IMR-90 (cell line): ENCODE measurements around the gene TULP4. TPM values are rescaled to one million over a fixed set of nuclear protein-coding genes. Genes with fewer than 3 reads are reported as not detected.

Source experiments
- ATAC-seq: fragments of 200-7000 bp; cut with Tn5 transposase; 2 replicates; pipeline ENCODE4 v1.9.1; 2020; ENCODE audit warnings: low read depth, mild to moderate bottlenecking, moderate library complexity
- BruUV-seq: library from RNA; stranded (reverse); fragments of 400-500 nt; replicated peaks from 2 replicates; lab custom pipeline; 2021; lab: Mats Ljungman, UMichigan
- CTCF ChIA-PET: fragments of 300-600 bp; formaldehyde crosslinking; extraction: SDS; loops from one replicate; lab custom pipeline; 2021; ENCODE audit warnings: antibody characterized with exemption; lab: Yijun Ruan, JAX
- POLR2A ChIA-PET: fragments of 300-600 bp; sonication (Branson Sonifier 250); formaldehyde crosslinking; loops from one replicate; lab custom pipeline; 2022; ENCODE audit warnings: antibody characterized with exemption; ENCODE audit not compliant: unreplicated experiment; lab: Charles Lee
- DNase-seq: peaks from one replicate; pipeline ENCODE4 v3.0.0; 2013
- H2AFZ ChIP-seq: replicated peaks from 2 replicates; pipeline ENCODE3; 2013; ENCODE audit warnings: low read length, mild to moderate bottlenecking; ENCODE audit not compliant: poor library complexity
- H2AK5ac ChIP-seq: 2 replicates; pipeline ENCODE4 v1.6.1; 2013; ENCODE audit warnings: low read depth, low read length, inconsistent platforms
- H2AK9ac ChIP-seq: replicated peaks from 2 replicates; pipeline ENCODE3; 2013; ENCODE audit warnings: mild to moderate bottlenecking, low read depth, low read length, moderate library complexity; ENCODE audit not compliant: poor library complexity
- H2BK120ac ChIP-seq: 2 replicates; pipeline ENCODE4 v1.6.1; 2013; ENCODE audit warnings: low read depth, low read length, inconsistent platforms
- H2BK15ac ChIP-seq: 3 replicates; pipeline ENCODE4 v1.6.1; 2013; ENCODE audit warnings: low read depth, low read length, inconsistent platforms
- H2BK20ac ChIP-seq: 2 replicates; pipeline ENCODE4 v1.6.1; 2013; ENCODE audit warnings: low read depth, mild to moderate bottlenecking, inconsistent platforms, low read length, moderate library complexity
- H2BK5ac ChIP-seq: 2 replicates; pipeline ENCODE4 v1.6.1; 2013; ENCODE audit warnings: mild to moderate bottlenecking, low read depth, low read length, inconsistent platforms; ENCODE audit not compliant: poor library complexity, severe bottlenecking
- H3K14ac ChIP-seq: replicated peaks from 2 replicates; pipeline ENCODE4 v1.6.1; 2013; ENCODE audit warnings: low read depth, low read length, inconsistent platforms
- H3K18ac ChIP-seq: 2 replicates; pipeline ENCODE4 v1.6.1; 2013; ENCODE audit warnings: low read depth, low read length, control low read depth
- H3K23ac ChIP-seq: 2 replicates; pipeline ENCODE4 v1.6.1; 2013; ENCODE audit warnings: low read depth, low read length, inconsistent platforms
- H3K27ac ChIP-seq: 2 replicates; pipeline ENCODE4 v1.5.1; 2013; ENCODE audit warnings: mild to moderate bottlenecking, control low read depth, low read length; ENCODE audit not compliant: insufficient read depth
- H3K27me3 ChIP-seq: 2 replicates; pipeline ENCODE4 v1.6.1; 2013; ENCODE audit warnings: low read length; ENCODE audit not compliant: control insufficient read depth, insufficient read depth
- H3K36me3 ChIP-seq: 2 replicates; pipeline ENCODE4 v1.6.1; 2013; ENCODE audit warnings: low read length, mixed read lengths; ENCODE audit not compliant: control insufficient read depth, insufficient read depth
- H3K4ac ChIP-seq: 2 replicates; pipeline ENCODE4 v1.6.1; 2013; ENCODE audit warnings: low read depth, low read length, inconsistent platforms
- H3K4me1 ChIP-seq: 2 replicates; pipeline ENCODE4 v1.6.1; 2013; ENCODE audit warnings: low read length, mixed read lengths; ENCODE audit not compliant: control insufficient read depth, insufficient read depth
- H3K4me2 ChIP-seq: 2 replicates; pipeline ENCODE4 v1.6.1; 2013; ENCODE audit warnings: low read depth, mild to moderate bottlenecking, control low read depth, low read length, moderate library complexity
- H3K4me3 ChIP-seq: 2 replicates; pipeline ENCODE4 v1.5.1; 2013; ENCODE audit warnings: low read depth, mild to moderate bottlenecking, control low read depth, low read length, moderate library complexity; ENCODE audit not compliant: insufficient read depth
- H3K56ac ChIP-seq: 2 replicates; pipeline ENCODE4 v1.6.1; 2013; ENCODE audit warnings: low read length, inconsistent platforms; ENCODE audit not compliant: insufficient read depth; ENCODE audit errors: extremely low read depth
- H3K79me1 ChIP-seq, 2 experiments: 2 replicates each; pipeline ENCODE4 v1.6.1; 2013; ENCODE audit warnings: low read length in 2 of 2, inconsistent platforms in 1 of 2, low read depth in 1 of 2
- H3K9ac ChIP-seq: 2 replicates; pipeline ENCODE4 v1.6.1; 2013; ENCODE audit warnings: low read depth, low read length, control low read depth
- H3K9me1 ChIP-seq: 2 replicates; pipeline ENCODE4 v1.6.1; 2013; ENCODE audit warnings: low read length, inconsistent platforms; ENCODE audit not compliant: insufficient read depth
- H3K9me3 ChIP-seq: 2 replicates; pipeline ENCODE4 v1.6.1; 2013; ENCODE audit warnings: low read length; ENCODE audit not compliant: control insufficient read depth, insufficient read depth
- H4K20me1 ChIP-seq: 2 replicates; pipeline ENCODE4 v1.6.1; 2013; ENCODE audit warnings: low read length, inconsistent platforms; ENCODE audit not compliant: insufficient read depth
- H4K5ac ChIP-seq: 2 replicates; pipeline ENCODE4 v1.6.1; 2013; ENCODE audit warnings: mild to moderate bottlenecking, low read depth, low read length, control low read depth
- H4K8ac ChIP-seq, 2 experiments: 2 replicates each; pipeline ENCODE4 v1.6.1; 2013; ENCODE audit warnings: low read depth in 2 of 2, low read length in 2 of 2, control low read depth in 1 of 2, inconsistent platforms in 1 of 2
- H4K91ac ChIP-seq: 2 replicates; pipeline ENCODE4 v1.6.1; 2013; ENCODE audit warnings: low read depth, low read length, inconsistent platforms; ENCODE audit not compliant: insufficient read depth
- BHLHE40 ChIP-seq: fragments of 150-350 bp; IDR thresholded peaks from 2 replicates; pipeline ENCODE4 v1.6.1; 2016; ENCODE audit warnings: mild to moderate bottlenecking, low read depth, low read length
- CEBPB ChIP-seq: IDR thresholded peaks from 2 replicates; pipeline ENCODE4 v1.6.1; 2012; ENCODE audit warnings: low read depth, low read length, improper control_type of control experiment
- CHD1 ChIP-seq: IDR thresholded peaks from 2 replicates; pipeline ENCODE4 v1.6.1; 2012; ENCODE audit warnings: low read depth, low read length, improper control_type of control experiment
- FOS ChIP-seq: fragments of 150-350 bp; IDR thresholded peaks from 2 replicates; pipeline ENCODE4 v1.6.1; 2016; ENCODE audit warnings: low read depth, low read length
- POLR2A ChIP-seq: IDR thresholded peaks from 2 replicates; pipeline ENCODE4 v1.6.1; 2012; ENCODE audit warnings: mild to moderate bottlenecking, low read depth, low read length
- RCOR1 ChIP-seq: IDR thresholded peaks from 2 replicates; pipeline ENCODE4 v1.6.1; 2012; ENCODE audit warnings: mild to moderate bottlenecking, low read length, improper control_type of control experiment; ENCODE audit not compliant: insufficient replicate concordance
- SMC3 ChIP-seq: fragments of 150-350 bp; IDR thresholded peaks from 2 replicates; pipeline ENCODE4 v1.6.1; 2016; ENCODE audit warnings: low read depth, mild to moderate bottlenecking, antibody characterized with exemption, low read length, moderate library complexity
- WGBS, 2 experiments: methylation state at CpG; one replicate each; pipeline versions ENCODE4 v1.1.5 to v1.1.7; 2013; ENCODE audit warnings: missing lambda C conversion rate in 2 of 2; ENCODE audit not compliant: insufficient read length in 1 of 2; ENCODE audit errors: extremely low coverage in 2 of 2; 5-methylcytosine and 5-hydroxymethylcytosine counted together
- dilution Hi-C: fragments of 300-500 bp; cut with HindIII; formaldehyde crosslinking; loops from one replicate; pipeline ENCODE4 v1.14.3; 2018; ENCODE audit warnings: low sequenced_read_pairs; ENCODE audit not compliant: unreplicated experiment
- in situ Hi-C: fragments of 300-500 bp; cut with MboI; formaldehyde crosslinking; loops from 3 replicates; pipeline ENCODE4 v1.14.3; 2019; ENCODE audit warnings: low sequenced_read_pairs, inconsistent platforms, mixed read lengths
- intact Hi-C: fragments of 100-400 bp; cut with micrococcal nuclease; formaldehyde crosslinking; loops from 2 replicates; pipeline ENCODE4 v1.10.0; 2022
- polyA plus RNA-seq, 3 experiments: library from polyadenylated mRNA; depleted of rRNA; stranded (reverse); fragments of >200 nt; gene quantifications; 2 replicates each; pipeline ENCODE4 v1.2.3, GENCODE V29; 2012; ENCODE audit warnings: low replicate concordance in 1 of 3
- total RNA-seq: library from RNA; depleted of rRNA; stranded (reverse); fragments of >200 nt; gene quantifications from 2 replicates; pipeline ENCODE4 v1.2.3, GENCODE V29; 2012
- TF ChIP-seq, protein P1 (sequence below): fragments of 150-350 bp; IDR thresholded peaks from 2 replicates; pipeline ENCODE4 v1.6.1; 2016; ENCODE audit warnings: low read depth, mild to moderate bottlenecking, low read length, moderate library complexity, borderline replicate concordance
- TF ChIP-seq, protein P2 (sequence below): fragments of 150-350 bp; IDR thresholded peaks from 2 replicates; pipeline ENCODE4 v1.6.1; 2017; ENCODE audit warnings: mild to moderate bottlenecking, antibody characterized with exemption, low read length, low read depth

Gene TULP4
- total and polyA plus RNA-seq, 2 of the 4 experiments (the other 2 are of a cell fraction) = 8.1 to 30.6 TPM

DNA sequence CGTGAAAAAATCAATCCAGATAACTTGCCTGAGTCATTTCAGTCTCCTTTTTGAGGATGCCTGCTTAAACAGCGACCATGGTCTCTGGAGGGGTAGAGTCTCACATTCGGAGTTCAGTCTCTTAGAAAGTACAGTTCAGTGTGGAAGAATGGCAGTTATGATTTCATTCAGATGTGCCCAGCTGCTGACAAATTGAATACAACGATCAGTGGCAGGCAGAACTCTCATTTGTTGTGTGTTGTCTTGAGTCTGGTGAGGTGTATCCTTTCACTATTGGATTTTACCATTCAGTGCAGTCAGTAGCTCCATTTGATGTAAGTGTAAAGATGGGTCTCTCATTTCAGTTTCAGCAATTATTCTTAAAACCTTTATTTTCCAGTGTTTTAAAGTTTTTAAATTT, 639 bp upstream of the TULP4 start:
- Histone ChIP-seq H3K27me3 (no peaks in the 10 kb centered on the region), H2BK120ac (no peak overlapping the region), H3K4ac (no peak overlapping the region), H2AK5ac (no peak overlapping the region), H4K8ac (no peak overlapping the region), H3K4me1 (no peaks in the 10 kb centered on the region), H3K27ac (no peak overlapping the region), H2BK15ac (no peak overlapping the region), H3K56ac (no peak overlapping the region), H2BK5ac (no peak overlapping the region), H2AFZ (no peak overlapping the region), H4K20me1 (peaks cover 8% of the 10 kb centered on the region; the same call in 1 of the 2 replicates), H3K9me3 (no peaks in the 10 kb centered on the region), H3K79me1 (peaks cover 6 to 15% of the 10 kb centered on the region in 2 experiments; a peak in 3 of 4 replicates), H2BK20ac (no peak overlapping the region), H4K5ac (no peak overlapping the region), H4K91ac (no peak overlapping the region), H3K9me1 (peaks cover 2% of the 10 kb centered on the region; the same call in 1 of the 2 replicates), H3K23ac (no peak overlapping the region), H3K4me2 (no peak overlapping the region), H2AK9ac (no peak overlapping the region), H3K36me3 (peaks cover 12% of the 10 kb centered on the region; the same call in 1 of the 2 replicates), H3K9ac (no peak overlapping the region), H3K18ac (no peak overlapping the region), H3K14ac (no peak overlapping the region), H3K4me3 (no peak overlapping the region)
- CTCF ChIA-PET = no interaction called here
- DNase-seq (no peak), ATAC-seq (no peak)
- POLR2A ChIA-PET = no interaction called here
- TF ChIP-seq FOS (no peak), BHLHE40 (no peak), CHD1 (no peak), SMC3 (no peak), CEBPB (no peak), POLR2A (no peak), RCOR1 (no peak)
- TF ChIP-seq, protein P1, sequence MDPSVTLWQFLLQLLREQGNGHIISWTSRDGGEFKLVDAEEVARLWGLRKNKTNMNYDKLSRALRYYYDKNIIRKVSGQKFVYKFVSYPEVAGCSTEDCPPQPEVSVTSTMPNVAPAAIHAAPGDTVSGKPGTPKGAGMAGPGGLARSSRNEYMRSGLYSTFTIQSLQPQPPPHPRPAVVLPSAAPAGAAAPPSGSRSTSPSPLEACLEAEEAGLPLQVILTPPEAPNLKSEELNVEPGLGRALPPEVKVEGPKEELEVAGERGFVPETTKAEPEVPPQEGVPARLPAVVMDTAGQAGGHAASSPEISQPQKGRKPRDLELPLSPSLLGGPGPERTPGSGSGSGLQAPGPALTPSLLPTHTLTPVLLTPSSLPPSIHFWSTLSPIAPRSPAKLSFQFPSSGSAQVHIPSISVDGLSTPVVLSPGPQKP = no peak
- TF ChIP-seq, protein P2, sequence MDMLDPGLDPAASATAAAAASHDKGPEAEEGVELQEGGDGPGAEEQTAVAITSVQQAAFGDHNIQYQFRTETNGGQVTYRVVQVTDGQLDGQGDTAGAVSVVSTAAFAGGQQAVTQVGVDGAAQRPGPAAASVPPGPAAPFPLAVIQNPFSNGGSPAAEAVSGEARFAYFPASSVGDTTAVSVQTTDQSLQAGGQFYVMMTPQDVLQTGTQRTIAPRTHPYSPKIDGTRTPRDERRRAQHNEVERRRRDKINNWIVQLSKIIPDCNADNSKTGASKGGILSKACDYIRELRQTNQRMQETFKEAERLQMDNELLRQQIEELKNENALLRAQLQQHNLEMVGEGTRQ = no peak
- in situ Hi-C loops = no loop called here
- no TSS peak for BruUV-seq
- dilution Hi-C loops = no loop called here
- WGBS, 2 experiments = 80% methylated on average over 1 of the region's 4 CpGs; no CpG with 5 or more reads in 1 of the 2 experiments
- intact Hi-C loops = no loop called here
